Ishikawa (cell line): ENCODE data around the gene SRXN1.

Experiments used
- EGR1 ChIP-seq: IDR thresholded peaks from 2 replicates; pipeline ENCODE4 v1.6.1; 2012
- EP300 ChIP-seq: IDR thresholded peaks from 2 replicates; pipeline ENCODE4 v1.6.1; 2012; ENCODE audit warnings: borderline replicate concordance
- NFIC ChIP-seq: IDR thresholded peaks from 2 replicates; pipeline ENCODE4 v1.6.1; 2012
- TAF1 ChIP-seq: IDR thresholded peaks from 2 replicates; pipeline ENCODE4 v1.6.1; 2012; ENCODE audit warnings: low read depth, mild to moderate bottlenecking
- ZBTB7A ChIP-seq: IDR thresholded peaks from 2 replicates; pipeline ENCODE4 v1.6.1; 2012; ENCODE audit warnings: low read depth
- TF ChIP-seq, protein P1 (sequence below): IDR thresholded peaks from 2 replicates; pipeline ENCODE4 v1.6.1; 2012; ENCODE audit warnings: low read depth, mild to moderate bottlenecking

- TF ChIP-seq TAF1 (no peak), EGR1 (no peak), EP300 (no peak), NFIC (no peak), ZBTB7A (no peak)
- TF ChIP-seq, protein P1, sequence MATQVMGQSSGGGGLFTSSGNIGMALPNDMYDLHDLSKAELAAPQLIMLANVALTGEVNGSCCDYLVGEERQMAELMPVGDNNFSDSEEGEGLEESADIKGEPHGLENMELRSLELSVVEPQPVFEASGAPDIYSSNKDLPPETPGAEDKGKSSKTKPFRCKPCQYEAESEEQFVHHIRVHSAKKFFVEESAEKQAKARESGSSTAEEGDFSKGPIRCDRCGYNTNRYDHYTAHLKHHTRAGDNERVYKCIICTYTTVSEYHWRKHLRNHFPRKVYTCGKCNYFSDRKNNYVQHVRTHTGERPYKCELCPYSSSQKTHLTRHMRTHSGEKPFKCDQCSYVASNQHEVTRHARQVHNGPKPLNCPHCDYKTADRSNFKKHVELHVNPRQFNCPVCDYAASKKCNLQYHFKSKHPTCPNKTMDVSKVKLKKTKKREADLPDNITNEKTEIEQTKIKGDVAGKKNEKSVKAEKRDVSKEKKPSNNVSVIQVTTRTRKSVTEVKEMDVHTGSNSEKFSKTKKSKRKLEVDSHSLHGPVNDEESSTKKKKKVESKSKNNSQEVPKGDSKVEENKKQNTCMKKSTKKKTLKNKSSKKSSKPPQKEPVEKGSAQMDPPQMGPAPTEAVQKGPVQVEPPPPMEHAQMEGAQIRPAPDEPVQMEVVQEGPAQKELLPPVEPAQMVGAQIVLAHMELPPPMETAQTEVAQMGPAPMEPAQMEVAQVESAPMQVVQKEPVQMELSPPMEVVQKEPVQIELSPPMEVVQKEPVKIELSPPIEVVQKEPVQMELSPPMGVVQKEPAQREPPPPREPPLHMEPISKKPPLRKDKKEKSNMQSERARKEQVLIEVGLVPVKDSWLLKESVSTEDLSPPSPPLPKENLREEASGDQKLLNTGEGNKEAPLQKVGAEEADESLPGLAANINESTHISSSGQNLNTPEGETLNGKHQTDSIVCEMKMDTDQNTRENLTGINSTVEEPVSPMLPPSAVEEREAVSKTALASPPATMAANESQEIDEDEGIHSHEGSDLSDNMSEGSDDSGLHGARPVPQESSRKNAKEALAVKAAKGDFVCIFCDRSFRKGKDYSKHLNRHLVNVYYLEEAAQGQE: no peak
Observed at GRCh38 chr20:631101-631500, 21.9 kb downstream of the SRXN1 start.
